Glomerular endothelial cell (primary cell): Measurements from ENCODE around the gene MAEL. TPM values are rescaled to one million over a fixed set of nuclear protein-coding genes. Genes with fewer than 3 reads are reported as not detected.

Experiments used
- DNase-seq: peaks from one replicate; pipeline ENCODE4 v3.0.0-alpha.2; 2011; ENCODE audit warnings: low read depth, low spot score; ENCODE audit errors: extremely low read depth
- total RNA-seq: library from RNA; depleted of rRNA; stranded (reverse); fragments of >200 nt; gene quantifications from 2 replicates; pipeline ENCODE4 v1.2.3, GENCODE V29; 2015

The MAEL gene
- total RNA-seq, 1 donor from 2014 or later, result not detected

GRCh38 chr1:167054946-167055630, 66.0 kb downstream of the MAEL start:
- DNase-seq, result no peak

DNA sequence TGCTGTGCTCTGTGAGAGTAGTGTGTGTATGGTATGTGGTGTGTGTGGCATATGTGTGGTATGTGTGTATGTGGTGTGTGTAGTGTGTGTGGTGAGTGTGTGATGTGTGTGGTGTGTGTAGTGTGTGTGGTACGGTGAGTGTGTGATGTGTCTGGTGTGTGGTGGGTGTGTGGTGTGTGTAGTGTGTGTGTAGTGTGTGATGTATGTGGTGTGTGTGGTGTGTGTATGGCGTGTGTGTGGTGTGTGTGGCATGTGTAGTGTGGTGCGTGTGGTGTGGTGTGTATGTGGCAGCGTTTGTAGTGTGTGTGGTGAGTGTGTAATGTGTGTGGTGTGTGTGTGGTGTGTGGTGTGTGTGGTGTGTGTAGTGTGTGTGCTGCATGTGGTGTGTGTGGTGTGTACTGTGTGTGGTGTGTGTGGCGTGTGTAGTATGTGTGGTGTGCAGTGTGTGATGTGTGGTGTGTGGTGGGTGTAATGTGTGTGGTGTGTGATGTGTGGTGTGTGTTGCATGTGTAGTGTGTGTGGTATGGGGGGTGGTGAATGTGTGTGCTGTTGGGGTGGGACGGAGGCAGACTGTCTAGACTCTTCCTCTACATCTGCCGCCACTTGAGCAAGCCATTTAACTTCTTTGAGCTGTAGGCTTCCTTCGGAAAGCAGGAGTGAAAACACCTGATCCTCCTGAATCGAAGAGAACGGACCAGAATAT, 67.6 kb downstream of the MAEL start:
- no peak for DNase-seq

- no peak for DNase-seq
Observed at GRCh38 chr1:167057241-167057688, 68.2 kb downstream of the MAEL start.

DNA sequence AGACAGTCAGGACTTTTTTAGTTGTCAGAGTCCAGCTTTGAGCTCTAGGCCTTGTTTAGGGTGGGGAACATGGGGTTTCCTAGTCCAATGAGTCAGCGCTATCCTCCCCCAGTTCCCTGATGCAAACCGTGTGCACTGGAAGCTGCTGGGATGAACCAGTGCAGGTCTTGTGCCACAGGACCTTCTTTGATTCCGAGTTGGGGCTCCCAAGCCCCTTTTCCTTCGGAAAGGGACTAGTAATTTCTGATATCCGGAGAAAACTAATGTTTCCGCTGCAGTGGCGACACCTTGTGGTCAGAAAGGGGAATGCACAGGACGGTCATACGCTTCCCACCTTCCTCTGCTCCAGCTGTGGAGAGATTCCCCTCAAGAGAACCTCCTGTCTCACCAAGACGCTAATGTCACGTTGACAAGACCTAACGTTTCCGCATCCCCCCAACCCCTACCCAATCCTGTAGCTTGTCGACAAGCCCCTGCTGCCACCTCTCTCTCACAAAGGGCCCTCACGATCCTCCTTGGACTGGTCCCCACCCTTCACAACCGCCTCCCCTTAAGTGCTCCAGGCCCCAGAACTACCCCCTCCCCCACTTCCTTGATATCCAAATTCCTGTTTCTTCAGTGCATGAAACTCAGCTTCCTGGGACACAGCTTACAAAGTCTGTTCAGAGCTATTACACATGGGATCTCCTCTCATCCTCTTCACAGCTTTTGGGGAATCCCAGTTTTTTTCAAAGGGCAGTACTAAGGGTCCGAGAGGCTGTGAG, 70.1 kb downstream of the MAEL start:
- peak; percentile 31 for DNase-seq

DNA sequence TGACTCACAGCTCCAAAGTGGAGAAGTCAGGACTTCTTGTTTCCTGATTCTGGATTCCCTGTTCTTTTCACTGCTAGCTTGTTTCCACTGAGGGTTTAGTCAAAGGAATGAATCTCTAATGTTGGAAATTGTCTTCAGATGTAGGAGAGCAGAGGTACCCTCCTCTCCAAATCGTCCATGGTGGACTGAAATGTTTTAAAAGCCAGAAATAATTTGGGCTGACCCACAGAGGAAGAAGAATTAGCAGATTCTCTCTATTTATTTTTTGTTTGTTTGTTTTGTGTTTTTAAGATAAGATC, 70.7 kb downstream of the MAEL start:
- no peak for DNase-seq

DNA sequence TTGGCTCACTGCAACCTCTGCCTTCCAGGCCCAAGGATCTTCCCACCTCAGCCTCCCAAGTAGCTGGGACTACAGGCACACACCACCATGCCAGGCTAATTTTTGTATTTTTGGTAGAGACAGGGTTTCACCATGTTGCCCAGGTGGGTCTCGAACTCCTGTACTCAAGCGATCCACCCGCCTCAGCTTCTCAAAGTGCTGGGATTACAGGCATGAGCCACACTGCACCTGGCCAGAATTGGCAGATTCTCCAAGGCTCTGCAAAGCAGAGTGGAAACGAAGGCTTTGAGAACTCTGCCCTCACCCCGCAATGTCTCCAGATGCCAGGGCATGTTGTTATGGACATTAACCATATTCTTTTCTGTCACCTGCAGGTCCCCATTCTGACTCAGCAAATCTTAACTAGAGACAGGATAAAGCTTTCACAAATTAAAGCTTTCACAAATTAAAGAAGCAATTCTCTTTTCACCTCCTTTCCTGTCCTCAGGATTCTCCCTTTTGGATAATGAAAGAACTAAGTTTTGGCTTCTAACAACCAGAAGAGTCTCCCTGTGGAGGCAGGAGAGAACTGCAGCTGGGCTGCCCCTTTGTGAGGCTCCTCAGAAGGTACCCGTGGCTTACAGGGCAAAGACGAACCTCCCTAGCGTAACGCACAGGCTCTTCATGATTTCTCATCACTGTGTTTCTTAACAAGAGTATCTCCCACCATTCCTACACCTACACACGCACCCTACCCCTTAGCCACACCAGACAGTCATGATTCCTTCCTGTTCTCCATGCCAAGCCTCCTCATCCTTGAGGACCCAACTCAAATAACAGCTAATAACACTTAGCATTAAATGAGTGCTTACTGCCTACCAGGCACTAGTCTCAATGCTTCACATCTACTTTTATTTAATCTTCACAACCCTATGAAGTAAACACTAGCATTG, 71.3 kb downstream of the MAEL start:
- DNase-seq, result no peak

- DNase-seq, result no peak
Observed at GRCh38 chr1:167061073-167061464, 72.0 kb downstream of the MAEL start.

DNA sequence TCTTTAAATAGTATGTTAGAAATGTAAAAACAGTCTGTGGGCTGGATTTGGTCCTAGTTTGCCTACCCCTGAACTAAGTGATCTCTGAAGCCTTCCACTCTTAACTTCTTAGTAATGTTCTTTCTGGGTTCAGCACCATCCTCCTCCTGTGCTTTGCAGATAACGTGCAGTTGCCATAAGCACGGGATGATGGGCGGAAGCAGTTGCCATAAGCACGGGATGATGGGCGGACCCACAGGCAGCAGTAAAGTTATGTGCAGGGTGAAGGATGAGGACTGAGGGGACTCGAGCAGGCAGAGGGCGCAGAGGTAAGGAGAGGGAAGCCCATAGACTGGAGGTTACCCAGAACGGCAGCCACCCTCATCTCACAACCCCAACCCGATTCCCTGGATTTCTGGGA, 75.5 kb downstream of the MAEL start:
- DNase-seq, result no peak

GRCh38 chr1:167065471-167065870, 76.4 kb downstream of the MAEL start:
- no peak for DNase-seq

- DNase-seq, result no peak
Observed at GRCh38 chr1:167066333-167067122, 77.4 kb downstream of the MAEL start.

DNA sequence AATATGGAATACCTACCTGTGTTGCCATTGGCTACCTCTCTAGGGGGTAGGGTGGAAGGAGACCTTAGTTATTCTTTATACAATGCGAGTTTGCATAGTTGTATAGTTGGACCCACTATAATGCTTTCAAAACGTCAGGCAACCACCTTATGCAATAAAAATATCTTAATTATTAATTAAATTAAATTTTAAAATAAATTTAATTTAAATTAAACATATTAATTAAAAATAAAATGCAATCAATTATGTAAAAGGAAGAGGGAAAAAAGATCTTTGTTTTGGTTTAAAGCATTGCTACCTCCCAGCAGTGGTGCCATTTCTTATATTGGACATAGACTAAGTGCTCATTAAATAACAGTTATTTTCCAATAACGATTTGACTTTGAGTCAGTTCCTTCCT, 78.8 kb downstream of the MAEL start:
- no peak for DNase-seq

- DNase-seq, result no peak
Observed at GRCh38 chr1:167068761-167069160, 79.7 kb downstream of the MAEL start.

DNA sequence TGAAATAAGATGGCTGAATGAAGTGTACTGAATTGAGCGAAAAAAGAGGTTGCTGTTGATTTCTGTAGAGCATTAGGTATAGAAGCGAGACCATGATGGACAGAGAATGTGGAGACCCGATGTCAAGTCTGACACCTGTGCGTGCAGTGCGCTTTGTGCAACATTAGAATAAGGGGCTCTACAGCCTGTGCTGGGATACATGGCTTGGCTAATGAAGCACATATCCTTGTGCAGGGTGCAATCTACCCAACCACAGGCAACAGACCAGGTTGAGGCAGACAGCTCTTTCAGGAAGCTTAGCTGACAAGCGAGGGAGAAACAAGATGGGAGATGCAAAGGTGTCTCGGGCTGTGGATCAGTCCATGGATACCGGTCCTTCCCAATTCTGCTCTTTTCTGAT, 82.2 kb downstream of the MAEL start:
- no peak for DNase-seq

Other genes starting within 250 kb of the MAEL start
- gene POGK, start 149.8 kb upstream of the MAEL start, total RNA-seq, result 18.1 and 23.7 TPM in 2 replicates
- gene TADA1, start 113.0 kb upstream of the MAEL start, total RNA-seq, result 7.3 and 8.6 TPM in 2 replicates
- gene ILDR2, start 13.7 kb upstream of the MAEL start, total RNA-seq, result 0.53 TPM in 1 of 2 replicates, not detected in the other
- gene GPA33, start 101.1 kb downstream of the MAEL start, total RNA-seq, result not detected in 2 replicates
- gene STYXL2, start 104.8 kb downstream of the MAEL start, total RNA-seq, result not detected in 2 replicates
- 5.4 and 9.7 TPM in 2 replicates for gene POU2F1, start 231.6 kb downstream of the MAEL start, total RNA-seq